C4-2B (cell line): ENCODE data around the gene COL4A2.
A peak's percentile ranks its signal among the peaks of the same experiment; 100 is the strongest.

ENCODE experiments used
- H3K27ac ChIP-seq: fragments of 450-650 bp; 2 replicates; pipeline ENCODE4 v1.5.1; 2017
- CTCF ChIP-seq: fragments of 450-650 bp; conservative IDR thresholded peaks from 2 replicates; pipeline ENCODE4 v1.5.1; 2017; ENCODE audit warnings: mild to moderate bottlenecking
- ZFX ChIP-seq: fragments of 450-650 bp; IDR thresholded peaks from 2 replicates; pipeline ENCODE4 v1.6.1; 2017

The COL4A2 gene

DNA sequence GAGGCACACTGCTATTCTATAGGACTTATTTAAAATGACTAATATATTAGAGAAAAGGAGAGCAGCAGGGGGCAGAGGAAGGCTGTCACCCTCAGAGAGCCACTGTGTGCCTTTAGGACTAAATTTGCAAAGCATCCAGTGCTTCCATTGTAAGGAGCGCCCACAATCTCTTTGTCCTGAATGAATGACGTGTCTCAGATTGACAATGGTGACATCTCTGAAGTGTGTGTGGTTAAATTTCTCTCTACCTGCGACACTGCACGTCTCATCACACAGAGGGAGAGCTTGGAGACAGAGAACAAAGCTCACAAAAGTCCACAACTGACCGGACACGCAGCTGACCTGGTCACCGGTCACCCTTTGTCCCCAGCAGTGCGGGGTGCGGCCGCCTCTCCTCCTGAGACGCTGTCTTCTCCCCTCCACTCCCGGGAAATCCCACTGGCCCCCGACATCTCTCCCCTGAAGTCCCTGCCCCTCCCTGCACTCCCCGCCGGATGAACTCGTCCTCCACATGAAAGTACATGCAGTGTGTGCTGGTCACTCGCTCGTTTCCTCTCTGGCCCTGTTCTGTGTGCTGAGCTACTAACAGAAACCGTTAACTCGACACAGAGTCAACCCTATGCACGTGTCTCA is 147.3 kb downstream of the COL4A2 start:
- H3K27ac ChIP-seq, result no peak overlapping the region
- TF ChIP-seq ZFX (no peak), CTCF (no peak)

- no peak overlapping the region for H3K27ac ChIP-seq
- no peak for TF ChIP-seq ZFX
- TF ChIP-seq CTCF, result no peak
Measured at GRCh38 chr13:110454956-110455355, 147.9 kb downstream of the COL4A2 start.

DNA sequence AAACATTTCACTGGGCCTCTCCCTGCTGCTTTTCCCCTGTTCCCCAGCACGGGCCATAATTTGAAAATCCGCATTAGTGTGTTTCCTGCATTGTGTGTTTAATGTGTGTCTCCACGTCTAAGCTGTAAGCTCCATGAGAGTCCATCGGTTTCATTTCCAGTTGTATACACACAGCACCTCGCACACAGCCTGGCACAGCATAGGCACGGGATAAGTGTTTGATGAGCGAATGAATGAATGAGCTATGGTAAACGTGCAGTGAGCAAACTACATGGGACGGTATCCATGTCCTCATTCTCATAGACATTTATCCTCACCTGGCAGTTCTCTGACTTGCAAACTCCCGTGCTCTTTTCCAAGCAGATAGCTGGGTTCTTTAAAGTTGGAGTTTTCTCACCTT is 148.4 kb downstream of the COL4A2 start:
- TF ChIP-seq CTCF, result no peak
- TF ChIP-seq ZFX, result no peak
- H3K27ac ChIP-seq, result no peak overlapping the region

DNA sequence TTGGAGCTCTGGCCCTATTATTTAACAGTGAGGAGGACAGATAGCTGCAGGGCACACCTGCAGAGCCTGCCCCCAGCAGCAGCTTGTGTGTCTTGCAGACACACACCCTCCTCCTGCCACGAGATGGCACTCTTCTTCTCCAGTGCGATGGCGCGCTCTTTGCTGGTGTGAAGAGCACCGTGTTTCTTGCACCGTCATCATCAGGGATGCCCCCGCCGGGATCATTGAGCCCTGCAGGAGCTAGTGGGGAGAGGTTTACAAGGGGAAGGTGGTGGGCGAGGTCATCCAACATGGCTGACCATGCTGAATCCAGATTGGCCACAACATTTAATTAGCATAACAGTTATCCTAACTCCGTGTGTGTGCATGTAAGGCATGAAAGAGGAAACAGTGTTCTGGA is 148.9 kb downstream of the COL4A2 start:
- no peak overlapping the region for H3K27ac ChIP-seq
- TF ChIP-seq CTCF (peak; percentile 93), ZFX (no peak)

GRCh38 chr13:110456550-110456949 is 149.5 kb downstream of the COL4A2 start:
- no peak for TF ChIP-seq CTCF
- TF ChIP-seq ZFX, result no peak
- H3K27ac ChIP-seq, result no peak overlapping the region

DNA sequence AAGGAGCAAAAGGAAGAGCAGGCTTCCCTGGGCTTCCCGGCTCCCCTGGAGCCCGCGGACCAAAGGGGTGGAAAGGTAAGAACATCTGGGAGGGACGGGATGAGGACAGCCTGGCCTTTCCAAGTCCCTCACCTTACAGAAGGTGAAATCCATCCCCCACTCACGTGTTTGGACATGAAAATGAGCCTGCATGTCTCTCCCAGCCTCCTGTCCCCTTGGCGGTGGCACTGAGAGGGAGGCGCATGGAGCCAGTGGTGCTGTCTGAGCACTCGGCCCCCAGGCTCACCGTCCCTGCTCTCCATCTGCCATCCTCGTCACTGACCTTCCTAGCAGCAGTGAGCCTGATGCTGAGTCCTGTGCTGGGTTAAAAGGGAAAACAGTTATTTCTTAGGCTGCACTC is 150.3 kb downstream of the COL4A2 start:
- no peak for TF ChIP-seq CTCF
- no peak for TF ChIP-seq ZFX
- no peak overlapping the region for H3K27ac ChIP-seq

DNA sequence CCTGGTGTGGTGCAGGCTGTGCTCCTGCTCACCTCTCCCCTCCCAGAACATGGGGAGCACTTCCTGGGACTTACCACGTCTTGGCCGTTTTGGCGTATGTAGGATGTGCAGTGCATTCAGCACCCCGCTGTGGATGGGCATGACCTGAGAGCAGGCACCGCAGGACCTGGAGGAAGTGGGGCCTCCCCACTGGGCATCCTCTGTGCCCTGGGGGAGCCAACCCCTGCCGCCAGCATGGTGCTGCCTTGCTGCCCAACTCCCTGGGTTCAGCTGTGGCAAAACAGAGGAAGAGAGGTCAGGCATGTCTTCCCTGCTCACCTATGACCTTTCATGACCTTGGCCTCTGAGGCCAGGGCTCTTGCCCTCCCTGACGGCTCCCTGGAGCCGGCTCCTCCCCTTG is 150.9 kb downstream of the COL4A2 start:
- no peak overlapping the region for H3K27ac ChIP-seq
- TF ChIP-seq ZFX (no peak), CTCF (no peak)
